ENCODE measurements around the gene KLHL11. TPM values are rescaled to one million over a fixed set of nuclear protein-coding genes. Genes with fewer than 3 reads are reported as not detected.
A peak's percentile ranks its signal among the peaks of the same experiment; 100 is the strongest.

KLHL11 gene
- polyA plus RNA-seq, 1 of the 3 experiments (the other 2 are of a cell fraction), result 2.6 TPM

GRCh38 chr17:41811549-41812380 is 53.5 kb downstream of the KLHL11 start, which contains the start of gene P3H4 (continued):
- TF ChIP-seq FOSL2 (IDR thresholded peaks at IDR 0.05; ENCODE audit: borderline replicate concordance, low read depth) (no peak), FOXM1 (IDR thresholded peaks at IDR 0.05; ENCODE audit: low read depth) (no peak), RAD21 (IDR thresholded peaks at IDR 0.05; ENCODE audit: low read length) (peak; percentile 44; the same call in 1 of the 2 replicates), TCF12 (IDR thresholded peaks at IDR 0.05) (no peak), JUND (IDR thresholded peaks at IDR 0.05) (no peak), REST (IDR thresholded peaks at IDR 0.05; ENCODE audit: low read depth, low read length) (no peak), PBX3 (IDR thresholded peaks at IDR 0.05) (no peak), RXRA (IDR thresholded peaks at IDR 0.05; ENCODE audit: borderline replicate concordance, low read depth) (no peak), EZH2phosphoT487 (IDR thresholded peaks at IDR 0.05; ENCODE audit: borderline replicate concordance, low read depth) (no peak), TEAD4 (IDR thresholded peaks at IDR 0.05; ENCODE audit: borderline replicate concordance, insufficient read depth) (no peak), RFX5 (IDR thresholded peaks at IDR 0.05; ENCODE audit: low read length) (no peak), ELF1 (IDR thresholded peaks at IDR 0.05) (no peak), SMC3 (IDR thresholded peaks at IDR 0.05; ENCODE audit: low read depth, low read length) (peak; percentile 39), POLR2AphosphoS5 (IDR thresholded peaks at IDR 0.05; ENCODE audit: low read depth, low read length) (peak; percentile 47; the same call in 1 of the 2 replicates), MAX (IDR thresholded peaks at IDR 0.05; ENCODE audit: low read depth) (peak; percentile 70), ZBTB33 (IDR thresholded peaks at IDR 0.05; ENCODE audit: borderline replicate concordance, low read depth) (no peak), NFIC (IDR thresholded peaks at IDR 0.05; ENCODE audit: borderline replicate concordance) (no peak), YY1 (IDR thresholded peaks at IDR 0.05; ENCODE audit: low read depth) (no peak), NRF1 (IDR thresholded peaks at IDR 0.05; ENCODE audit: low read depth, low read length) (peak; percentile 31), MXI1 (IDR thresholded peaks at IDR 0.05; ENCODE audit: low read depth, low read length) (peak; percentile 81), CHD2 (IDR thresholded peaks at IDR 0.05; ENCODE audit: low read length, partially characterized antibody) (peak; percentile 44), RCOR1 (IDR thresholded peaks at IDR 0.05; ENCODE audit: low read length) (no peak)
